PFSK-1 (cell line): ENCODE measurements around the gene SCUBE3.

Experiments used
- FOXP2 ChIP-seq: optimal IDR thresholded peaks from 2 replicates; pipeline ENCODE3; 2011; ENCODE audit warnings: borderline replicate concordance, control low read depth, inconsistent platforms; ENCODE audit not compliant: insufficient read depth; ENCODE audit errors: extremely low read length, extremely low read depth
- POLR2AphosphoS5 ChIP-seq: IDR thresholded peaks from 2 replicates; pipeline ENCODE4 v1.6.1; 2012; ENCODE audit warnings: low read depth, mild to moderate bottlenecking, control low read depth, low read length, moderate library complexity
- SIN3A ChIP-seq: IDR thresholded peaks from 2 replicates; pipeline ENCODE4 v1.6.1; 2012; ENCODE audit warnings: mild to moderate bottlenecking, low read length, moderate library complexity, borderline replicate concordance; ENCODE audit not compliant: insufficient read depth
- TAF1 ChIP-seq: IDR thresholded peaks from 2 replicates; pipeline ENCODE4 v1.6.1; 2012; ENCODE audit warnings: low read length, control low read depth, borderline replicate concordance; ENCODE audit not compliant: insufficient read depth

DNA sequence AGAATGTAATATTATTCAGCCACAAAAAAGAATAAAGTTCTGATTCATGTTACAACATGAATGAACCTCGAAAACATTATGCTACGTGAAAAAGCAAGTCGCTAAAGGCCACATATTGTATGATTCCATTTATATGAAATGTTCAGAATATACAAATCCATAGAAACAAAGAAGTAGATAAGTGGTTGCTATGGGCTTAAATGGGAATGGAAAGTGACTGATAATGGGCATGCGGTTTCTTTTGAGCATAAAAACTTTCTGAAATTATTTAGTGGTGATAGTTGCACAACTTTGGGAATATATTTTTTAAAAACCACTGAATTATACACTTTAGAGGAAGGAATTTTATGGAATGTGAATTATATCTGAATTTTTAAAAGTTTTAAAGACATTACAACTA, 39.3 kb upstream of the SCUBE3 start:
- TF ChIP-seq POLR2AphosphoS5 (no peak), SIN3A (no peak), TAF1 (no peak), FOXP2 (no peak)
